ENCODE data around the gene PRRC2B.

PRRC2B gene

DNA sequence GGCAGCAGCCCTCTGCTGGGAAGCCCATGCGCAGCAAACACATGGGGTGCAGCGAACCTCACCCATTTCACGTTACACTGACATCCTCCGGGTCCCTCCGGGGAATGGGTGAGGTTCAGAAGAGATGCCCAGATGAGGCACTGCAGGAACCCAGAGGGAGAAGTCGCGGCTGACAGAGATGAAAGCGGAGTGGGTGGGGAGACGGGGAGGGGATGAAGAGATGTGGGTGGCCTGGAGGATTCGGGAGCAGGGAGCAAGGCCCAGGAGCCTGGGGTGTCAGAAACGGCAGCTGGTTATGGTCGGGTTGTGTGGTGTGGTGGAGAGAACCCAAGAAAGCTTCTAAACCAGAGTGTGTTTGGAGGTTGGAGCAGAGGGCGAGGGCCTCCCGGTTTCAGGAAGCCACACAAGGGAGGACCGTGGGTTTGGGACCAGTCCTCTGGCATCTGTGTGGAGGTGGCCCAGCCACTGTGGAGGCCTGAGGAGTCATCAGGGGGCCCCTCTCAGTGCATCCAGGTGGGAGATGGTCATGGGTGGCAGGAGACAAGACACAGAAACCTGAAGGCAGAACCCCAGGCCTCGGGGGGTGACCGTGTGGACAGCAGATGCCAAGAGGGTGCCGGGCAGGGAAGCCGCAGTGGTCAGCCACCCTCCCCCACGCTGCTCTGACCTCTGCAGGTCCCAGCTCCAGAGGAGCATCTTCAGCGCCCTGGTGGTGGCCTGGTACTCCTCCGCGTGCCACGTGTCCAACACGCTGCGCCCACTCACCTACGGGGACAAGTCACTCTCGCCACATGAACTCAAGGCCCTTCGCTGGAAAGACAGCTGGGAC lies 128.6 kb downstream of the PRRC2B start:
- DNase-seq, result no peak

DNA sequence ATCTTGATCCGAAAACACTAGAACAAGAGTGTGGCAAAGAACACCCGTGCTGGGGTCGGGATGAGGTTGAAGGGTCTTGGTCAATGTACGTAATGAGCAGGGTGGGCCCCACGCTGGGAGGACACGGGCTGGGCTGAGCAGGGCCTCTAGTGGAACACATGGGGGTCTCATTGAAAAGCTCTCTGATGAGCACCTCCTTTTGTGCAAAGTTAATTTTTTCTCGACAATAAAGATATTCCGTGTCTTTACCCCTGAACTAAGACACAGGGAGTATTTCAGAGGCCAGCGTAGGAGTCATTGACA lies 129.2 kb downstream of the PRRC2B start:
- no peak for DNase-seq

DNA sequence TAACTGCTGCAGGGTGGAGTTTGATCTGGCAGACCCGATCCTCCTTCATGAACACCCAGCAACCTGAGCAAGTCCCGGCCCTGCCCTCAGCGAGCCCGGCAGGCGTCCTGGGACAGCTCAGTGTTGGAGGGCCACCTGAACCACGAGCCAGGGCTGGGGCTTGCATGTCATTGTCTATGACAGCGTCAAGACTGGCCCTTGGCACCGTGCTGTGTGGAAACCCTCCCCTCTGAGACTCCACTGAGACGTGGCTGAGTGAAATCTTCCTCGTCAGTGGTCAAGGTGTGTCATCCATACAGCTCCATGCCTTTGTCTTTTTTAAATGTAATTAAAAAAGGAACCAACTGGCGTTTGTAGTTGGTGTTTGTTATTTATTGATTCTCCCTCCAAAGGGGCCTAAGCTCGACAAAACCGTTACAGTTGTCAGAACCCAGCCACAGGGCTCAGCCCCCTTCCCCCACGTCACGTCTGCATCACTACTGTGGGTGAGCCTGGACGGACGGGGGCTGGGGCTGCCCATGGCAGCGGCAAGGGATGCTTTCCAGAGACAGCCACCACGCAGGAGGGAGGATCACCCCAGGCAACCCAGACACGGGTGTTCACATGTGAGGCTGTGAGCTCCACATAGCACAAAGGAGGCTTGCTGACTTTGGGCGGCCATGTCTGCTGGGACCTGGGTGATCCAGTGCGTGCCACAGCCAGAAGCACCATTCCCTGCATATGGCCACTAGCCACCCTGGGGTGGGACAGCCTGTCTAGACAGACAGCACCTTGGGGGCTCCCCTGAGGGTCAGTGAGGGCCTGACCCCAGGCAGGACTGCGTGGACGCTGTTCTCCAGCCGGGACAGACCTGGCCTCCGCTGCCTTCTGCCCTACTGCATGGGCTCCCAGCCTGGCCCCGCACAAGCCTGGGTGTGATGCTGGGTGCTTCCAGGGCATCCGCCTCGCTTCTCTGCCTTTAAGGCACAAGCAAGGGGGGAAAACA lies 129.9 kb downstream of the PRRC2B start:
- DNase-seq, result no peak

DNA sequence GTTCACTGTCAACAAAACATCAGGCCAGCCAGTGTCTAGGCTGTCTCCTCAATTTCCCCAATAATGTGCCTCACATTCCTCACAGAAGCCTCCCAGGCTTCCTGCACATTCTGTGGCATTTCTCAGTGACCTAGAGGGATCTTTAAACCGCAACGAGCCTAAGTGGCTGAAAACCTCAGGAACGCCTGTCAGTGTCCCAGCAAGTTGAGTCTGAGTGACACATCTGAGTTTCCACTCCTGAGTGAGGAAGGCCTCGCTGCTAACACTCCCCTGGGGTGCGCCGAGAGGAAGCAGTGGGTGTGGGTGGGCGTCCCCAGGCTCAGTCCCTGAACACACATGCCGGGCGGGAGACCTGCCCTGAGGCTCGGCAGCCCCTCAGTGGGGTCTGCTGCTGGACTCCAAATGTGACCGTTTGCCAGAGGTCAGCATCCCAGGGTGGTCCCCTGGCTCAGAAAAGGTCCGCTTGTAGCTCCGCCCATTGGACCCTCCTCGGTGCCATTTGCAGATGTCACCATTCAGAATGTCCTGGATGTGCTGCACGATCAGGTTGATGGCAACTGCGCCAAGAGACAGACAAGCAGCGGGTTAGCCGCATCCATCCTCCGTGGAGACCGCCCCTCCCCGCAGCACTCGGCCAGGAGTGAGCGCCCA lies 130.9 kb downstream of the PRRC2B start:
- DNase-seq, result no peak

DNA sequence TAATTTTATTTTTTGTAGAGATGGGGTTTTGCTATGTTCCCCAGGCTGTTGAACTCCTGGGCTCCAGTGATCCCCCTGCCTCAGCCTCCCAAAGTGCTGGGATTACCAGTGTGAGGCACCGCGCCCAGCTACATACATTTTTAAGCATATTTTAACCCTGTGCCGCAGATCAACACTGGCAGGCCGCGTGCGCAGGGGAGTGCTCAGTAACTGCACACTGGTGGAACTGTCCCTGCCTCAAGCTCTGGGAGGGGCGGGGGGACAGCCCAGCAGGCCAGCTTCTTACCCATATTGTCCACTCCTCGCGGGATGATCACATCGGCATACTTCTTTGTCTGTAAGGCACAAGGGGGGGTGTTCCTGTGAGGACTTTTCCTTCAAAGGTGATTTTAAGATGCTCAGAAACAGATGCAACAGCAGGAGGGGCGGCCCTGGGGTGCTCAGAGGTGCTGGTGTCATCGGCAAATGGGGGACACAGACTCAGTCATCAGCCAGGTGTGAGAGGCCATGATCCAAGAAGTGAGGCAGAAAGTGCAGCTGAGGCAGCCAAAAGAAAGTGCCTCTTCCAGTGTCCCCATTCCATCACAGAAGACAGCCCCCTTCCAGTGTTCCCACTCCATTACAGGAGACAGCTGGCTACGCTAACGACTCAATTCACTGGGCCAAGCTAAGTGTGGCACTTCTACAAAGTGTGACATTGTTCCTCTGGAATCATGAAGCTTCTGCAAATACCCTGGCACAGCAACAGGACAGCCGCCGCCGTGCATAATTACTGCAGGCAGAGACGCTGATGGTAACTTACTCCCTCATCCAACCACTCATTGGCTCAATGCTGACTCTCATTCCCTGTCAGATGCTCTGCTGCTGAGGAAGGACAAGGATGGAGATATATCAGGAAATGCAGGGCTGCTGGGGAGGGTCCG lies 132.0 kb downstream of the PRRC2B start:
- no peak for DNase-seq

DNA sequence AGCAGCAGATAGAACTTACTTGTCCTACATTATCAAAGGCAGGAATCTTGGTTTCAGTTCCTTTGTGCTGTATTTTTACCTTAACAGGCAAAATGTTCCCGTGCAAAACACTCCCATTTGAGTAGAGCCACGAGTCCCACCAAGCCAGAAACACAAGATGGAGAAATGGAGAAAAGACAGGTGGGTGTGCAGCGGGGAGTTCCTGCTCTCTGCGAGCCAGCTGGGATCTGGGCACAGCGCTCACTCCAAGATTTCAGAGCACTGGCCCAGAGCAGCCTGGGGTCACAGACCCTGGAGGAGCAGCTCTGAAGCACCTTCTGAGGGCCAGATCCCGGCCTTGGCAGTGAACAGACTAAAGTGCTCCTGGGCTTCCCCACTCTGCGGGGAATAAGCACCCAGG lies 134.3 kb downstream of the PRRC2B start:
- no peak for DNase-seq

DNA sequence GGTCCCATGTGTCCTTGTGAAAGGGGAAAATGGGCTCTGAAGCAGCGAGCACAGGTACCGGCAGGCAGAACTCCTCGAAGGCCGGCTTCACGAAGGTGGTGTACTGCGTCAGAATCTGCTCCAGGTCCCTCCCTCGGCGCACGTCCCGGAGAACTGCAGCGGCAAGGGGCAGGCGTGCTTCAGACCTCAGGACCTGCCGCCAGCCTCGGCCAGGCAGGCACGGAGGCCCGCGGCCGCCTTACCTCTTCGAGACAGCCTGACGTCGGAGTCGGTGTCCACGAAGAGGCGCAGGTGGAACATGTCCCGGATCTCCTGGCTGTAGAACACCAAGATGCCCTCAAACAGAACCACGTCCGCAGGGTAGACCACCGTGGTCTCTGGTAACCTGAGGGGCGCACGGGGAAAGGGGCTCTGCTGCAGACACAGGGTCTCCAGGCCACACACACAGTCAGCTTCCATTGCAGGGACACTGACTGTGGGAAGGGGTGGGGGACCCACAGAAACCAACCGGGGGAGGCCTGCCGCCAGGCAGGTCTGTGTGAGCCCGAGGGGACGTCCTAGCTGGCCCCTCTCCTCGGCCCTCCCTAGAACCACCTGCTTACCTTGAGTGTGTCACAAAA lies 135.1 kb downstream of the PRRC2B start:
- no peak for DNase-seq

DNA sequence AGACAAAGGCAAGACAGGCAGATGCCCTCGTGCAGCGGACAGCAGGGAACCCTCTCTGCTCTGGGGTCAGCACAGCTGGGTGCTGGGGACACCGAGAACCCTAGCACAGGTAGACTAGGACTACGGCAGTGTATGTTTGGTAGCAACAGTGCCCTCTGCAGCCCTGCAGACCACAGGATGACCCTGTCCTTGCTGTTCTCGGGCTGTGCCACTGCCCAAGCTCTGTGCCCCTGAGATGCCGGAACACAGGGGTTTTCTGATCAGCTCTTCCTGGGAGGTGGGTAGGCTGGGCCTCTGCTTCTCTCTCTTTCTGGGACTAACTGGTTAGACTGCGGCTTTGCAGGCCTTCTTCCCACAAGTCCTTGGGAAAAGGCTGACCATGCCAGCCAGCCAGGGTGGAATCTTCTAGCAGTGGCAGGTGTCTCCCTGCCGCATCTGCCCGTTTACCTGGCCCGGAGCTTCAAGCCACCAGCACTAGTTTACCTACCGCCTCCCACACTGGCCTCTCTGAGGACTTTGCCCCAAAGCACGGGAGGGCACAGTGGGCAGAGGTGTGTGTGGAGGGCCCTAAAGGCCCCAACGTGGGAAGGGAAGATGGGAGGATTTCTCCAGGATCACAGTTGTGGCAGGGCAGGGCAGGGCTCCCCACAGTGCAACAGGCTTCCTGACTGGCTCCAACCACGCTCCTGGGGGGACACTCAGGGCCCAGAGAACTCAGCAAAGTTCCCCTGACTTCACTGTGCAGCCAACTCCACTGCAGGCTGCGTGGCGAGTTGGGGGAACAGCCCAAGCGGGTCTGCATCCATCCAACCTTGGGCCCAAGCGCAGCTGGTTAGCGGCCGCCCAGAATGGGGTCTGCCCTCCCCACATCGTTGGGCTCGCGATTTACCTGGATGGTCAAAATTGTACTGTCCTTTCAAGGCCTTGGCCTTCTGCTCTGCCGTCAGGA lies 136.0 kb downstream of the PRRC2B start:
- DNase-seq, result no peak

DNA sequence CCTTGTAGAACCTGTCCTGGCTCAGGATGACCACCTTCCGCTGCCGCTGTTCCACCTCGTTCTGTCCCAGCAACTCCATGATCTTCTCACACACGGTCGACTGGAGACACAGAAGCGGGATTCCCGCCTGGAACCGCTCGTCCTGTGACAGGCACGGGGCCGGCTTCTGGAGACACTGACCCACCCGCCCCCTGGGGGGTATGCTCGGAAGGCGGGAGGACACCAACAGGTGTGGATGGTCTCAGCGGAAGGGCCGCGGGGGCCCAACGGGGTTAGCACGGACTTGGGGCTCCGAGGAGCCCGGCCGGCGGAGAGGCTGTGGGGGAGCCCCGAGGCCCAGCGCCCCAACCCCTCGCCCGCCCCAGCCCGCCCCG lies 136.6 kb downstream of the PRRC2B start:
- no peak for DNase-seq

DNA sequence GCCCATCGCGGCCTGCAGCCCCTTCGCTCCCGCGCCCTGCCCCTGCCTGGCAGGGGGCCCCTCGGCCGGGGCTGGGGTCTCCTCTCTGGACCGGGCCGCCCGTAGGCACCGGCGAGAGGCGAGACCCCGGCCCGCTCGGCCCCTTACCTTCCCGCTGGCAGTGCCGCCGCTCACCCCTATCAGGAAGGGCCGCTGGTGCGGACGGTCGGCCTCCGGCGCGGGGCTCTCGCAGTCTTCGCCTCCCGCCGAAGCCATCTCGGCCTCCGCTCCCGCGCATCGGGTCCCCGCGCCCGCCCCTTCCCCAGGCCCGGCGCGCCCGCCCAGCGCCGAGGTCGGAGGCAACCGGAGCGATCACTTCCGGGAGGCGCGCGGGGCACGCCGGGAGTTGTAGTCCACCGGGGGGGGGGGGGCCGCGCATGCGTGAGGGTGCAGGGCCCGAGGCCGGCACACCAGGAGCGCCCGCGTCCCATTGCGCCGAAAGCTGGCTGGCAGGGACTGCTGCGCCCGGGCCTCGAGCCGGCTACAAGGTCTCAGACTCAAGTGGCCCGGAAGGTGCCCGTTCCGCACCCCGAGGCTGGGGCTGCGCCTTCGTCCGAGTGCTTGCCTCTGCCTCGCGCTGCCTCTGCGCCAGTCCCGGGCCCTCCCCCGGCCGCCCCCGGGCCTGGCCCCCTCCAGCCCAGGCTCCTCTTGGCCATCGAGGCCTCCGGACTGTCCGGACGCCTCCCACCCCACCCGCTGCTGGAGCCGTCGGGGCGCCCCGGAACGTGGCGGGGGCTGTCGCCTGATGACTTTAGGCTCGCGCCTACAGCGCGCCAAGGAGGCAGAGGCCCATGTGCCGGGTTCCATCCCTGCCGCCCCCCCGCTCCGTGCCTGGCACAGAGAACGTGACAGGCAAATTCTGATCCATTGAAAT lies 137.3 kb downstream of the PRRC2B start, which contains the start of gene UCK1:
Gene UCK1, minus strand, starts transcription at position 344 of the 913 bp plus-strand sequence. Its CDS starts 89 bp downstream, at position 255.
- DNase-seq, result peak; percentile 58

DNA sequence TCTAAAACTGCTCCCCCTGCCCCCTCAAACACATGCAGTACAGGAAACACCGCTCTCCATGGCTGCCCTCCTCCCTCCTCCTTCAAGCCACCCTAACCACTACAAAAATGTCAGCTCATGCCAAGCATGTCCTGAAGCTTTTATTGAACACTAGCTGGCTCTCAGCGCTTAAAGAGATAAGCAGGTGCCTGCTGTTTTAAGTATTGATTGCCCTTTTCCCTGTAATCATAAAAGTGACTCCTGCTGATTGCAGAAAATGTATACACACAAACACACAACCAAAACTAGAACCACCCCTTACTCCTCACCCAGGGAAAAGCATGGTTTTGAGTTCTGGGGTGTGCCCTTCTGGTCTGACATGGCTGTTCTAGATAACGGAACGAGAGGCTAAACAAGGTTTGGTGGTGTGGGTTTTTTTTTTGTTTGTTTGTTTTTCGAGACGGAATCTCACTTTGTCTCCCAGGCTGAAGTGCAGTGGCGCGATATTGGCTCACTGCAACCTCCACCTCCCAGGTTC lies 140.9 kb downstream of the PRRC2B start:
- DNase-seq, result no peak

DNA sequence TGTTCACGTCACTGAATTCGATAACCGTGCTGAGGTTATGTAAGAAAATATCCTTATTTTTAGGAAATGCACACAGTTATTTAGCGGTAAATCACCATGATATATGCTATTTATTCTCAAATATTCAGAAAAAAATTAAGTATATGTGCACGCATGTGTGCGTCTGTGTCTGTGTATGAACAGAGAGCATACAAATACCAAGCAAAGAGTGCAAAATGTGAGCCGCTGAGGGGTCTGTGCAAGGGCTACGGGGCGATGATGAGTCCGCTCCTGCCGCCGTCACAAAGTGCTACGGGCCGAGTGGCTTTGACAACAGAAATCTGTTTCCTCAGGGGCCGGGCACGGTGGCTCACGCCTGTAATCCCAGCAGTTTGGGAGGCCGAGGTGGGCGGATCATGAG lies 144.1 kb downstream of the PRRC2B start:
- DNase-seq, result no peak

DNA sequence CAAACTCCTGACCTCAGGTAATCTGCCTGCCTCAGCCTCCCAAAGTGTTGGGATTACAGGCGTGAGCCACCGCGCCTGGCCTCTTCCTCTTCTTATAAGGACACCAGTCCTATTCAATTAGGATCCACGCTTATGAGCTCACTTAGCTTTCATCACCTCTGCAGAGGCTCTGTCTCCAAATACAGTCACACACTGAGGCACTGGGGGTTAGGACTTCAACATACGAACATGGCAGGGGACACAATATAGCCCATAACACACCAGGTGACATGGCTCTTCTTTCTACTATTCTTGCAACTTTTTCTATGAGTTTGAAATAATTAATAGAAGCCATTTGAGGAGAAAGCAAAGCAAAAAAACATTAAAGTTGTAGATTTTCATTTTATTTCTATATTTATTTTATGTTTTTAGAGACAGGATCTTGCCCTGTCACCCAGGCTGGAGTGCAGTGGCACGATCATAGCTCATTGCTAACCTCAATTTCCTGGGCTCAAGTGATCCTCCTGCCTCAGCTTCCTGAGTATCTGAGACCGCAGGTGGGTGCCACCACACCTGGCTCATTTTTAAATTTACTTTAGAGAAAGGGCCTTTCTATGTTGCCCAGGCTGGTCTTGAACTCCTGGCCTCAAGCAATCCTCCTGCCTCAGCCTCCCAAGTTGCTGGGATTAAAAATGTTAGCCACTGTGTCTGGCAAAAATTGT lies 145.5 kb downstream of the PRRC2B start:
- DNase-seq, result no peak

DNA sequence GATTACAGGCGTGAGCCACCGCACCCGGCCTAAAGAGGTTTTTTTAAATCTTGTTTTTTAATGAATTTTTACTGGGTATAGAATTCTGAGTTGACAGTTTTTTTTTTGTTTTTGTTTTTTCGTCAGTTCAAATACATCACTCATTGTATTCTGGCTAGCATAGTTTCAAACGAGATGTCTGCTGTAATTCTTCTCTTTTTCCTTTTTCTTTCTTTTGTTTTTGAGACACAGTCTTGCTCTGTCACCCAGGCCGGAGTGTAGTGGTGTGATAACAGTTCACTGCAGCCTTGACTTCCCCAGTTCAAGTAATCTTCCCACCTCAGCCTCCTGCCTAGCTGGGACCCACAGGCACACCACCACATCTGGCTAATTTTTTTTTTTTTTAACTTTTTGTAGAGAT lies 149.3 kb downstream of the PRRC2B start:
- no peak for DNase-seq

DNA sequence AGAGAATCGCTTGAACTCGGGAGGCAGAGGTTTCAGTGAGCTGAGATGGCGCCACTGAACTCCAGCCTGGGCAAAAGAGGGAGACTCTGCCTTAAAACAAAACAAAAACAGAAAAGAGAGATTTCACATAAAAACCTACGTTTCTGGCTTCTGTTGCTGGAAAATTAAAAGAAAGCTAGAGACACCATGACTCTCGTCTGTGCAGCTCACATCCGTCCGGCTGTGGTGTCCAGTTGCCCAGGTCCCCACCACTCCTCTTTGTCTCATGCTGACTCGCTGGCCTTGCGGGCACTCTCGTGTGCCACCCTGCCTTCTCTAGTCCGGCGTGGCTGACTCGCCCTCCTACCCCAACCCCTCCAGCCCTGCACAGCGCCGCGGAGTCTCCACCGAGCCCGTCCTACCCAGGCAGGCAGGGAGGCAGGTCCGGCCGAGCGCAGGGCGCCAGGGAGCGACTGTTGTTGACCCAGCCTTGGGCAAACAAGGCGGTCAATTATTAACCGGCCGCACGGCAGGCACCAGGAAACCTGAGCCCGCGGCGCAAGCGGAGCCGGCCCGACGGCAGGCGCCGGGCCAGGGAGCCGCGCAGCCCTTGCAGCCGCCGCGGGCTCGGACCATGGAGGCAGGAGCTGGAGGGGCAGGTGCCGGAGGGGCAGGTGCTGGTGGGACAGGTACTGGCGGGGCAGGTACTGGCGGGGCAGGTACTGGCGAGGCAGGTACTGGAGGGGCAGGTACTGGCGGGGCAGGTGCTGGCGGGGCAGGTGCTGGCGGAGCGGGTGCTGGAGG lies 151.3 kb downstream of the PRRC2B start, which contains the start of gene PRRT1B:
Gene PRRT1B, plus strand, starts transcription at position 521 of the 783 bp plus-strand sequence. Its CDS starts 93 bp downstream, at position 614.
- peak; percentile 42 for DNase-seq

DNA sequence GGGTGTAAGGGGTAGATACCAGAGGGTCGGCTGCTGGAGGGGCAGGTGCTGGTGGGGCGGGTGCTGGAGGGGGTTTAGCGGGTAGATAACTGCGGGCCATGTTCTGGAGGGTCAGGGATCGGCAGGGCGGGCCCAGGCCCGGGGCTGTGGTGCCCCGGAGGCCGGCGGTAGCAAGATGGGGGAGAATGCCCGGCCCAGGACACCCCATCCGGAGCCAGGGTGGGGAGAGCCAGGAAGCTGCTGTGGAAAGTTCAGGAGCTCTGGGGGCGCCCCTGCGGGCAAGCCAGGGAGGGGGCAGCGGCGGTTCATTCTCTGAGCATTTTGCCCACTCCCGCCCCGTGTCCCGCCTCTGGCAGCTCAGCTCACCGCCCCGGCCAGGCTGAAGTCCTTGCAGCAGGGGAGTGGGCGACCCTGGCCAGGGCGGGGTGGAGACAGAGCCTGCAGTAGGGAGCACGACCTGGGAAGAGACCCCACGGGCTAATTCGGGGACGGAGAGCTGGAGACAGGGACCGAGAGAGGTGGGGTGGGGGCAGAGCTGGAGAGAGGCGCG lies 152.0 kb downstream of the PRRC2B start:
- DNase-seq, result no peak

All from DMS153 (cell line).